ENCODE measurements around the gene RHEX.

Gene RHEX

DNA sequence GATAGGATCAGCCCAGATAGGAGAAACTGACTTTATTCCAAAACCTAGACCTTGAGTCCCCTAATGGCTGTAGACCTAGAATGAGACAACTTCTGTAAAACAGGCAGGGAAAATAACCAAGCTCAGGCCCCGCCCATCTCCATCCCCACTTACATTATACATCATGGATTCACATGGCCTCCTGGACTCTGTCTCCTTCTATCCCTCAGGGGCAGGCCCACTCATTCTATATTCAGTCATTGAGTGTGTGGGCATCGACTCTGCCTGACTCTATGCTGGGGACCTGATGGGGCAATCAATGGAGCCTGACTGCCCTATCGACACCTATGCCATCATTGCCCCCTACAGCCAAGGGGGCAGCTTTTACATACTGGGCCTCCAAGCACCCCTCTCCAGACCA lies 57.8 kb downstream of the RHEX start:
- Histone ChIP-seq H3K4me1 (ENCODE audit: control insufficient read depth, insufficient read depth, low read length) (no peaks in the 10 kb centered on the region), H3K27ac (ENCODE audit: low read depth, low read length) (no peak overlapping the region), H3K27me3 (ENCODE audit: control insufficient read depth, insufficient read depth, low read length) (peaks cover 4% of the 10 kb centered on the region; the same call in 1 of the 2 replicates), H3K36me3 (ENCODE audit: control insufficient read depth, insufficient read depth, low read length) (no peaks in the 10 kb centered on the region), H3K9ac (ENCODE audit: low read depth, low read length) (no peak overlapping the region), H3K4me3 (ENCODE audit: low read depth, low read length) (no peak overlapping the region), H3K9me3 (ENCODE audit: control insufficient read depth, insufficient read depth, low read length) (no peaks in the 10 kb centered on the region)

DNA sequence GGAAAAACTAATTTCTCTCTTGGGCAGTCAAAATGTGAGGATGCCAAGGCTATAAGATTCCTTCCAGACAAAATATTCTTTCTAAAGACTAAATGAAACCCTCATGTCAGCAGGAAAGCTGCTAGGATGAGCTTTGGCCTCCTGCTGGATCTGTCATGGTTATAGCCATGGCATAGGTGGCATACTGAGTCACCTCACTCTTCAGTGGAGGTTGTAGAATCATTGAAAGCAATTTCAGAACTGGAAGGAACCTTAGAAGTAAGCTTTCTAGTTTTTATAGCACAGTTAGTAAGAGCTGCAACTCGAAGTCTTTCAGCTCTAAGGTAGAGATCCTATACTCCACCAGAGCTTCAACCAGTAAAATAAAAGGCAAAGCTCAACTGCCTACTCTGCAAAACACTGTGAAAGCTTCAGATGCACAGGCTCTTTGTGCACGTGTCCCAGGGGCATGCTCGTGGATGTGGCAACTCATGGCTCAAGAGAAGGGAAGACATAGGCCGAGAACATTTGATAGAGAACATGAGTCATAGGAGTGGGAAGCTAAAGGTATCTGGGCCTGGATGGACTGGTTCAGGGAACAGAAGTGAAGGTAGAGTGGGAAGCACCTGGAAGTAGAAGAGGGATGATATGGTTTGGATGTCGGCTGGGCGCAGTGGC lies 58.4 kb downstream of the RHEX start:
- H3K36me3 ChIP-seq (ENCODE audit: control insufficient read depth, insufficient read depth, low read length): no peaks in the 10 kb centered on the region
- H3K9ac ChIP-seq (ENCODE audit: low read depth, low read length): no peak overlapping the region
- H3K4me3 ChIP-seq (ENCODE audit: low read depth, low read length): no peak overlapping the region
- H3K27me3 ChIP-seq (ENCODE audit: control insufficient read depth, insufficient read depth, low read length): peaks cover 5% of the 10 kb centered on the region
- no peaks in the 10 kb centered on the region for H3K9me3 ChIP-seq (ENCODE audit: control insufficient read depth, insufficient read depth, low read length)
- H3K27ac ChIP-seq (ENCODE audit: low read depth, low read length): no peak overlapping the region
- no peaks in the 10 kb centered on the region for H3K4me1 ChIP-seq (ENCODE audit: control insufficient read depth, insufficient read depth, low read length)

- no peak overlapping the region for H3K4me3 ChIP-seq (ENCODE audit: low read depth, low read length)
- no peak overlapping the region for H3K27ac ChIP-seq (ENCODE audit: low read depth, low read length)
- no peaks in the 10 kb centered on the region for H3K4me1 ChIP-seq (ENCODE audit: control insufficient read depth, insufficient read depth, low read length)
- H3K9ac ChIP-seq (ENCODE audit: low read depth, low read length): no peak overlapping the region
- H3K27me3 ChIP-seq (ENCODE audit: control insufficient read depth, insufficient read depth, low read length): peaks cover 18% of the 10 kb centered on the region
- no peaks in the 10 kb centered on the region for H3K36me3 ChIP-seq (ENCODE audit: control insufficient read depth, insufficient read depth, low read length)
- no peaks in the 10 kb centered on the region for H3K9me3 ChIP-seq (ENCODE audit: control insufficient read depth, insufficient read depth, low read length)
These were observed 59.8 kb downstream of the RHEX start for GRCh38 chr1:206112600-206113301.

DNA sequence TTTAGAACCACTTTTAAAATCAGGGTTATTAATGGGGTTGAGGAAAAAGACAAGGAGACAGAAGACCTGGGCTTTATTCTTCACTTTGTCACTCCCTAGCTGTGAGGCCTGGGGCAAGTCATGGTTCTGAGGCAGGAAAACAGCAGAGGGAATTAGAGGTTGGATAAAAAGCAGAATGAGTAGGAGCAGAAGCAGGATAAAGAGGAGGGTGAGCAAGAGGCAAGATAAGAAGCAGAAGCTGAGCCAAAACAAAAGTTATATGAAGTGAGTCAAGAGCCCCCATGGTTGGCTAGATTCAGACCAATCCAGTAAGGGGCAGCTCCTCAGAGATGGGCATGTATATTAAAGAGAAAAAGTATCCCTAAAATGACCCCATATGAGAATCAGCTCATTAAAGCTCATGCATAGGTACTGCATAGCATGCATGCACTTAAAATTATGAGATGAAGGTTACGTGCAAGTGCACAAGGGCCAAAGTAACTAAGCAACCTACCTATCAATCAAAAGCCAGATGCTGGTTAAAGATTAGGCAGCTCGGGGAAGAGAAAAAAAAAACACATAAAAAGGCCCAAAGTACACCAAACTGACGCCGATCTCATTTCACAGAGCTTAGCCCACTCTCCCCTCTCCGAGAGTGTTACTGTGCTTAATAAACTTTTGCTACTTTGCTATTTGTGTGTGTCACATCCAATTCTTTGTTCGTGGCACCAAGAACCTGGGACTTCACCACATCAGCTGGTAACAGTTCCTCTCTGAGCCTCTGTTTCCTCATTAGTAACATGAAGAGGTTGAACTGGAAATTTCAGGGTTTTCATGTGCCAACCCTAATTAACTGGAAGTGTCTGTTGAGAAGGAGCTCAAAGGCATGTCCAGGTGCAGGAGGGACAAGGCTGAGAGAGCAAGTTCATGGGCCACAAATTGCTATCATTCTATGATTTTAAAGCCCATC lies 62.0 kb downstream of the RHEX start:
- H3K27ac ChIP-seq (ENCODE audit: low read depth, low read length): no peak overlapping the region
- peaks cover 24% of the 10 kb centered on the region for H3K27me3 ChIP-seq (ENCODE audit: control insufficient read depth, insufficient read depth, low read length)
- no peak overlapping the region for H3K4me3 ChIP-seq (ENCODE audit: low read depth, low read length)
- no peaks in the 10 kb centered on the region for H3K9me3 ChIP-seq (ENCODE audit: control insufficient read depth, insufficient read depth, low read length)
- no peaks in the 10 kb centered on the region for H3K4me1 ChIP-seq (ENCODE audit: control insufficient read depth, insufficient read depth, low read length)
- no peak overlapping the region for H3K9ac ChIP-seq (ENCODE audit: low read depth, low read length)
- no peaks in the 10 kb centered on the region for H3K36me3 ChIP-seq (ENCODE audit: control insufficient read depth, insufficient read depth, low read length)

GRCh38 chr1:206115791-206116190 lies 62.8 kb downstream of the RHEX start:
- H3K9me3 ChIP-seq (ENCODE audit: control insufficient read depth, insufficient read depth, low read length): peaks cover 3% of the 10 kb centered on the region; the same call in 1 of the 2 replicates
- H3K4me1 ChIP-seq (ENCODE audit: control insufficient read depth, insufficient read depth, low read length): no peaks in the 10 kb centered on the region
- peaks cover 24% of the 10 kb centered on the region for H3K27me3 ChIP-seq (ENCODE audit: control insufficient read depth, insufficient read depth, low read length)
- no peak overlapping the region for H3K27ac ChIP-seq (ENCODE audit: low read depth, low read length)
- no peak overlapping the region for H3K4me3 ChIP-seq (ENCODE audit: low read depth, low read length)
- H3K9ac ChIP-seq (ENCODE audit: low read depth, low read length): no peak overlapping the region
- H3K36me3 ChIP-seq (ENCODE audit: control insufficient read depth, insufficient read depth, low read length): no peaks in the 10 kb centered on the region

- Histone ChIP-seq H3K27me3 (ENCODE audit: control insufficient read depth, insufficient read depth, low read length) (peaks cover 24% of the 10 kb centered on the region), H3K9ac (ENCODE audit: low read depth, low read length) (no peak overlapping the region), H3K4me3 (ENCODE audit: low read depth, low read length) (peak overlapping the region; percentile 64)
These were observed 63.4 kb downstream of the RHEX start for GRCh38 chr1:206116191-206116872.

GRCh38 chr1:206116873-206117150 lies 63.8 kb downstream of the RHEX start:
- H3K9me3 ChIP-seq (ENCODE audit: control insufficient read depth, insufficient read depth, low read length): peaks cover 7% of the 10 kb centered on the region
- H3K9ac ChIP-seq (ENCODE audit: low read depth, low read length): no peak overlapping the region
- no peak overlapping the region for H3K27ac ChIP-seq (ENCODE audit: low read depth, low read length)
- H3K4me1 ChIP-seq (ENCODE audit: control insufficient read depth, insufficient read depth, low read length): no peaks in the 10 kb centered on the region
- no peaks in the 10 kb centered on the region for H3K36me3 ChIP-seq (ENCODE audit: control insufficient read depth, insufficient read depth, low read length)
- H3K27me3 ChIP-seq (ENCODE audit: control insufficient read depth, insufficient read depth, low read length): peaks cover 24% of the 10 kb centered on the region
- peak overlapping the region; percentile 64 for H3K4me3 ChIP-seq (ENCODE audit: low read depth, low read length)

More at GRCh38 chr1:206116191-206116872, 63.4 kb downstream of the RHEX start:
- Histone ChIP-seq H3K4me1 (ENCODE audit: control insufficient read depth, insufficient read depth, low read length) (no peaks in the 10 kb centered on the region), H3K9me3 (ENCODE audit: control insufficient read depth, insufficient read depth, low read length) (peaks cover 6% of the 10 kb centered on the region), H3K27ac (ENCODE audit: low read depth, low read length) (no peak overlapping the region), H3K36me3 (ENCODE audit: control insufficient read depth, insufficient read depth, low read length) (no peaks in the 10 kb centered on the region)

DNA sequence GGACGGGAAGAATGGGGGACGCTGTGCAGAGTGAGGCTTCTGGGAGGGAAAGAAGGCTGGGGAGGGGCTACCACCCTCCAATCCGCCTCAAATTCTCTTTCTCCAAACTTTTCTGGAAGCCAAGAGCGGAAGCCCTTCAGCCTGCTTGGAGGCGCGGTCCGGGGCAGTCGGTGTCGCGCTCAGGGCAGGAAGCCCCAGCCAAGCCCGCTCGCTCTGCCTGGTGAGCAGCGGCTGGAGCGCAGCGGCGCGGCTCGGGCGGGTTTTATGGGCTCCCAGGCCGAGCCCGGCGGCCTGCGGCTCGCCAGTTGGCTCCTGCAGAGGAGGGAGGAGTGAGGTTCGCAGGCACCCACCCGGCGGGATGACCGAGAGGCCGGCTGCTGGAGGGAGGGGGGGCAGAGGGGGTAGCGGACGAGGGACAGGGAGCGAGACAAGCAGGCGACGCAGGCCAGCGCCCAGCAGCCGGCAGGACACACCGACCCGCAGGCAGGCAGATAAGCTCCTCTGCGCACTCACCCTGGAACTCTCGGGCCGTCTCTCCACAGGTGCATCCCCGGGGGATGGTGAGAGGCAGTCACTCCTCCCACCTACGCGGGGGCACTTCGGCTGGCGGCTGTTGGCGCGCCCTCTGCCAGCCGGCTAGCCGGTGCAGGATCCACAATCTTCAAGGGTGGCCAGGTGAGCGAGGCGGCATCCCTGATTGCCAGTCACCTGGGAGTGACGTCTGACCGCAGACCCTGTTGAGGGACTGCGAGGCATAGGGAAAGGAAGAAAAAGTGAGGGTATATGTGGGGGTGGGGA lies 64.4 kb downstream of the RHEX start, which contains the start of gene AVPR1B:
Gene AVPR1B (minus strand): TSS at position 238 of the 798 bp plus-strand sequence. CDS start 498 bp downstream, outside the sequence.
- peaks cover 7% of the 10 kb centered on the region for H3K9me3 ChIP-seq (ENCODE audit: control insufficient read depth, insufficient read depth, low read length)
- H3K9ac ChIP-seq (ENCODE audit: low read depth, low read length): no peak within 1 kb of the TSS
- peak within 1 kb of the TSS; percentile 64 for H3K4me3 ChIP-seq (ENCODE audit: low read depth, low read length)
- no peaks in the 10 kb centered on the region for H3K36me3 ChIP-seq (ENCODE audit: control insufficient read depth, insufficient read depth, low read length)
- no peaks in the 10 kb centered on the region for H3K4me1 ChIP-seq (ENCODE audit: control insufficient read depth, insufficient read depth, low read length)
- H3K27me3 ChIP-seq (ENCODE audit: control insufficient read depth, insufficient read depth, low read length): peaks cover 24% of the 10 kb centered on the region
- no peak within 1 kb of the TSS for H3K27ac ChIP-seq (ENCODE audit: low read depth, low read length)

GRCh38 chr1:206120406-206120805 lies 67.4 kb downstream of the RHEX start:
- Histone ChIP-seq H3K9me3 (ENCODE audit: control insufficient read depth, insufficient read depth, low read length) (peaks cover 7% of the 10 kb centered on the region), H3K27me3 (ENCODE audit: control insufficient read depth, insufficient read depth, low read length) (peaks cover 22% of the 10 kb centered on the region), H3K4me3 (ENCODE audit: low read depth, low read length) (no peak overlapping the region), H3K9ac (ENCODE audit: low read depth, low read length) (no peak overlapping the region), H3K27ac (ENCODE audit: low read depth, low read length) (no peak overlapping the region), H3K4me1 (ENCODE audit: control insufficient read depth, insufficient read depth, low read length) (no peaks in the 10 kb centered on the region), H3K36me3 (ENCODE audit: control insufficient read depth, insufficient read depth, low read length) (no peaks in the 10 kb centered on the region)

- Histone ChIP-seq H3K27ac (ENCODE audit: low read depth, low read length) (no peak overlapping the region), H3K9me3 (ENCODE audit: control insufficient read depth, insufficient read depth, low read length) (peaks cover 7% of the 10 kb centered on the region), H3K36me3 (ENCODE audit: control insufficient read depth, insufficient read depth, low read length) (no peaks in the 10 kb centered on the region), H3K4me3 (ENCODE audit: low read depth, low read length) (no peak overlapping the region), H3K27me3 (ENCODE audit: control insufficient read depth, insufficient read depth, low read length) (peaks cover 20% of the 10 kb centered on the region), H3K4me1 (ENCODE audit: control insufficient read depth, insufficient read depth, low read length) (no peaks in the 10 kb centered on the region), H3K9ac (ENCODE audit: low read depth, low read length) (no peak overlapping the region)
These were observed 68.3 kb downstream of the RHEX start for GRCh38 chr1:206121269-206121668.

Measured in HUES48 (cell line).